Suprapubic skin (tissue), 4 donors: ENCODE measurements around the gene ALAD. TPM values are rescaled to one million over a fixed set of nuclear protein-coding genes. Genes with fewer than 3 reads are reported as not detected.
A peak's percentile ranks its signal among the peaks of the same experiment; 100 is the strongest.

Experiments
- DNase-seq, 2 donors: peaks; one replicate each; pipeline ENCODE4 v3.0.0-alpha.2; 2019; ENCODE audit warnings: low spot score in 2 of 2
- H3K27ac ChIP-seq: fragments of 200-600 bp; sonication (generic); one replicate; pipeline ENCODE4 v1.5.1; 2019
- H3K27me3 ChIP-seq: fragments of 200-600 bp; sonication (generic); one replicate; pipeline ENCODE4 v1.5.1; 2019
- H3K36me3 ChIP-seq: fragments of 200-600 bp; sonication (generic); one replicate; pipeline ENCODE4 v1.5.1; 2019
- H3K4me1 ChIP-seq: fragments of 200-600 bp; sonication (generic); one replicate; pipeline ENCODE4 v1.5.1; 2019
- H3K4me3 ChIP-seq: fragments of 200-600 bp; sonication (generic); one replicate; pipeline ENCODE4 v1.5.1; 2019; ENCODE audit warnings: mild to moderate bottlenecking
- H3K9me3 ChIP-seq: fragments of 200-600 bp; sonication (generic); one replicate; pipeline ENCODE4 v1.5.1; 2019
- CTCF ChIP-seq, 2 donors: fragments of 200-600 bp in 1 of 2; fragments of 450-650 bp in 1 of 2; sonication (generic) in 1 of 2; IDR thresholded peaks; one replicate each; pipeline ENCODE4 v1.5.1; 2016 to 2019; ENCODE audit warnings: antibody characterized with exemption in 2 of 2, mild to moderate bottlenecking in 1 of 2, moderate library complexity in 1 of 2
- EP300 ChIP-seq: sonication (generic); formaldehyde crosslinking; IDR thresholded peaks from one replicate; pipeline ENCODE4 v1.6.1; 2017; ENCODE audit warnings: antibody characterized with exemption
- POLR2A ChIP-seq, 2 donors: fragments of 450-650 bp; IDR thresholded peaks; one replicate each; pipeline ENCODE4 v1.6.1; 2017; ENCODE audit warnings: antibody characterized with exemption in 2 of 2, mild to moderate bottlenecking in 2 of 2, moderate library complexity in 2 of 2
- POLR2AphosphoS5 ChIP-seq, 3 donors: sonication (generic); formaldehyde crosslinking; IDR thresholded peaks; one replicate each; pipeline ENCODE4 v1.6.1; 2017; ENCODE audit warnings: antibody characterized with exemption in 3 of 3
- WGBS: methylation state at CpG from one replicate; pipeline ENCODE4 v1.1.5; 2018; 5-methylcytosine and 5-hydroxymethylcytosine counted together
- total RNA-seq, 4 donors: library from RNA; depleted of rRNA; stranded (reverse); fragments of >200 nt; gene quantifications; one replicate each; pipeline ENCODE4 v1.1.0, GENCODE V29; 2016

ALAD gene
- total RNA-seq, 4 donors from 2014 or later, result 47.1 to 66.6 (median 53.6) TPM

- Histone ChIP-seq H3K36me3 (no peaks in the 10 kb centered on the region), H3K27ac (peak overlapping the region; percentile 63), H3K4me1 (peaks cover 27% of the 10 kb centered on the region), H3K9me3 (no peaks in the 10 kb centered on the region), H3K27me3 (no peaks in the 10 kb centered on the region), H3K4me3 (no peak overlapping the region)
- TF ChIP-seq POLR2AphosphoS5 (IDR thresholded peaks at IDR 0.05) (no peak), EP300 (no peak), POLR2A (IDR thresholded peaks at IDR 0.05) (no peak), CTCF (IDR thresholded peaks at IDR 0.05) (no peak)
- WGBS, result 43% methylated on average over 1 of the region's 1 CpG
- peak; percentile 87 to 91 for DNase-seq
Observed at GRCh38 chr9:113343732-113344231, 57.3 kb downstream of the ALAD start.

- peaks cover 27% of the 10 kb centered on the region for H3K4me1 ChIP-seq
Observed at GRCh38 chr9:113341712-113342410, 59.2 kb downstream of the ALAD start.

GRCh38 chr9:113340011-113340699, 60.9 kb downstream of the ALAD start, which contains the start of gene WDR31:
Gene WDR31, minus strand, starts transcription at chr9:113340275. Its CDS starts 8,253 bp downstream, at chr9:113332022.
- H3K27me3 ChIP-seq, result no peaks in the 10 kb centered on the region
- peak within 1 kb of the TSS; percentile 84 for H3K27ac ChIP-seq
- peak; percentile 89 to 91 for DNase-seq
- no peaks in the 10 kb centered on the region for H3K9me3 ChIP-seq
- H3K4me1 ChIP-seq, result peaks cover 27% of the 10 kb centered on the region
- no peaks in the 10 kb centered on the region for H3K36me3 ChIP-seq
- under 1% methylated on average over 29 of the region's 46 CpGs for WGBS
- TF ChIP-seq POLR2AphosphoS5 (IDR thresholded peaks at IDR 0.05) (peak in 2 of 3 donors; percentile 51 to 77), EP300 (no peak), CTCF (IDR thresholded peaks at IDR 0.05) (no peak), POLR2A (IDR thresholded peaks at IDR 0.05) (peak in 1 of 2 donors; percentile 21)
- peak within 1 kb of the TSS; percentile 78 for H3K4me3 ChIP-seq

More at GRCh38 chr9:113341712-113342410, 59.2 kb downstream of the ALAD start:
- no peaks in the 10 kb centered on the region for H3K36me3 ChIP-seq
- no peaks in the 10 kb centered on the region for H3K27me3 ChIP-seq
- peak overlapping the region; percentile 84 for H3K27ac ChIP-seq
- DNase-seq, result no peak
- no peaks in the 10 kb centered on the region for H3K9me3 ChIP-seq
- WGBS, result 50% methylated on average over 8 of the region's 9 CpGs
- no peak overlapping the region for H3K4me3 ChIP-seq
- TF ChIP-seq CTCF (IDR thresholded peaks at IDR 0.05) (no peak), POLR2AphosphoS5 (IDR thresholded peaks at IDR 0.05) (peak in 2 of 3 donors; percentile 19 to 34)

- Histone ChIP-seq H3K27me3 (no peaks in the 10 kb centered on the region), H3K9me3 (no peaks in the 10 kb centered on the region), H3K4me3 (no peak overlapping the region), H3K36me3 (no peaks in the 10 kb centered on the region), H3K4me1 (peaks cover 21% of the 10 kb centered on the region), H3K27ac (no peak overlapping the region)
- TF ChIP-seq POLR2A (IDR thresholded peaks at IDR 0.05) (no peak), CTCF (IDR thresholded peaks at IDR 0.05) (no peak), EP300 (no peak), POLR2AphosphoS5 (IDR thresholded peaks at IDR 0.05) (no peak)
- 96% methylated on average over 2 of the region's 2 CpGs for WGBS
- DNase-seq, result no peak
Observed at GRCh38 chr9:113337714-113338113, 63.4 kb downstream of the ALAD start.

Other genes starting within 250 kb of the ALAD start
- 10 to 100 TPM; 26.2 to 45.7 (median 30.5) TPM for gene FKBP15, start 180.0 kb downstream of the ALAD start, total RNA-seq
- gene SLC31A1, start 179.7 kb downstream of the ALAD start, total RNA-seq, result 10 to 100 TPM; 17.1 to 46.3 (median 27.2) TPM
- 10 to 100 TPM; 18.8 to 21.9 (median 20.4) TPM for gene CDC26, start 125.7 kb downstream of the ALAD start, total RNA-seq
- 10 to 100 TPM; 13.6 to 21.3 (median 17.6) TPM for gene PRPF4, start 125.6 kb downstream of the ALAD start, total RNA-seq
- gene RNF183, start 97.9 kb downstream of the ALAD start, total RNA-seq, result 1 to 10 TPM in 1 of 4 donors, not detected in 3; 2.0 TPM
- 1 to 10 TPM; 1.2 to 3.5 (median 1.7) TPM for gene WDR31, start 61.0 kb downstream of the ALAD start, total RNA-seq
- 10 to 100 TPM in 3 of 4 donors, 1 to 10 TPM in 1; 8.3 to 37.3 (median 30.8) TPM for gene BSPRY, start 51.7 kb downstream of the ALAD start, total RNA-seq
- gene HDHD3, start 24.3 kb downstream of the ALAD start, total RNA-seq, result 10 to 100 TPM; 24.9 to 69.0 (median 58.6) TPM
- gene POLE3, start 9.4 kb upstream of the ALAD start, total RNA-seq, result 10 to 100 TPM; 32.6 to 52.6 (median 36.6) TPM
- 1 to 10 TPM in 3 of 4 donors, under 1 TPM in 1; 0.57 to 2.2 (median 2.1) TPM for gene C9orf43, start 9.5 kb upstream of the ALAD start, total RNA-seq
- 10 to 100 TPM; 11.0 to 18.8 (median 16.0) TPM for gene RGS3, start 62.4 kb upstream of the ALAD start, total RNA-seq